OCI-LY3 (cell line): Measurements from ENCODE around the gene EAF1.

Experiments used
- H2AFZ ChIP-seq: fragments of 200-600, 300-600 bp; shearing (Covaris generic); 2 replicates; pipeline ENCODE4 v1.6.0; 2014; ENCODE audit warnings: antibody characterized with exemption, low read depth, low read length
- H3K27ac ChIP-seq: fragments of 200-600, 300-600 bp; sonication (generic); 2 replicates; pipeline ENCODE4 v1.5.1; 2014; ENCODE audit warnings: mild to moderate bottlenecking, low read length, moderate library complexity, mixed read lengths
- H3K27me3 ChIP-seq: fragments of 200-600, 300-600 bp; sonication (generic); 2 replicates; pipeline ENCODE4 v1.6.1; 2014; ENCODE audit warnings: low read depth, low read length, mixed read lengths
- H3K36me3 ChIP-seq: fragments of 200-600, 300-600 bp; sonication (generic); replicated peaks from 2 replicates; pipeline ENCODE3; 2014; ENCODE audit warnings: low read depth, low read length, mixed read lengths
- H3K4me1 ChIP-seq: fragments of 300-600, 200-600 bp; sonication (generic); 2 replicates; pipeline ENCODE4 v1.6.1; 2014; ENCODE audit warnings: low read length, mixed read lengths
- H3K4me2 ChIP-seq: fragments of 200-600, 300-600 bp; sonication (generic); 2 replicates; pipeline ENCODE4 v1.6.1; 2014; ENCODE audit warnings: low read length, mixed read lengths
- H3K4me3 ChIP-seq: fragments of 300-600, 200-600 bp; sonication (generic); 2 replicates; pipeline ENCODE4 v1.5.1; 2014; ENCODE audit warnings: antibody characterized with exemption, mild to moderate bottlenecking, low read length, moderate library complexity
- H3K79me2 ChIP-seq: fragments of 300-600, 200-600 bp; shearing (Covaris generic); 2 replicates; pipeline ENCODE4 v1.6.1; 2014; ENCODE audit warnings: mild to moderate bottlenecking, low read length, mixed read lengths
- H3K9ac ChIP-seq: fragments of 300-600, 200-600 bp; shearing (Covaris generic); 2 replicates; pipeline ENCODE4 v1.6.0; 2014; ENCODE audit warnings: mild to moderate bottlenecking, low read length, moderate library complexity
- H3K9me3 ChIP-seq: fragments of 200-600, 300-600 bp; shearing (Covaris generic); 2 replicates; pipeline ENCODE4 v1.6.1; 2014; ENCODE audit warnings: low read length, mixed read lengths; ENCODE audit not compliant: insufficient read depth
- H4K20me1 ChIP-seq: fragments of 200-600, 300-600 bp; sonication (generic); 2 replicates; pipeline ENCODE4 v1.6.1; 2016; ENCODE audit warnings: low read length, mixed read lengths; ENCODE audit not compliant: insufficient read depth
- EZH2phosphoT487 ChIP-seq: fragments of 200-600 bp; shearing (Covaris generic); IDR thresholded peaks from 2 replicates; pipeline ENCODE4 v1.6.1; 2018; ENCODE audit warnings: antibody characterized with exemption, mixed run types, low read depth
- TF ChIP-seq, protein P1 (sequence below): fragments of 200-600, 300-600 bp; sonication (generic); IDR thresholded peaks from 2 replicates; pipeline ENCODE4 v1.5.1; 2014; ENCODE audit warnings: antibody characterized with exemption, low read length, low read depth

The EAF1 gene

DNA sequence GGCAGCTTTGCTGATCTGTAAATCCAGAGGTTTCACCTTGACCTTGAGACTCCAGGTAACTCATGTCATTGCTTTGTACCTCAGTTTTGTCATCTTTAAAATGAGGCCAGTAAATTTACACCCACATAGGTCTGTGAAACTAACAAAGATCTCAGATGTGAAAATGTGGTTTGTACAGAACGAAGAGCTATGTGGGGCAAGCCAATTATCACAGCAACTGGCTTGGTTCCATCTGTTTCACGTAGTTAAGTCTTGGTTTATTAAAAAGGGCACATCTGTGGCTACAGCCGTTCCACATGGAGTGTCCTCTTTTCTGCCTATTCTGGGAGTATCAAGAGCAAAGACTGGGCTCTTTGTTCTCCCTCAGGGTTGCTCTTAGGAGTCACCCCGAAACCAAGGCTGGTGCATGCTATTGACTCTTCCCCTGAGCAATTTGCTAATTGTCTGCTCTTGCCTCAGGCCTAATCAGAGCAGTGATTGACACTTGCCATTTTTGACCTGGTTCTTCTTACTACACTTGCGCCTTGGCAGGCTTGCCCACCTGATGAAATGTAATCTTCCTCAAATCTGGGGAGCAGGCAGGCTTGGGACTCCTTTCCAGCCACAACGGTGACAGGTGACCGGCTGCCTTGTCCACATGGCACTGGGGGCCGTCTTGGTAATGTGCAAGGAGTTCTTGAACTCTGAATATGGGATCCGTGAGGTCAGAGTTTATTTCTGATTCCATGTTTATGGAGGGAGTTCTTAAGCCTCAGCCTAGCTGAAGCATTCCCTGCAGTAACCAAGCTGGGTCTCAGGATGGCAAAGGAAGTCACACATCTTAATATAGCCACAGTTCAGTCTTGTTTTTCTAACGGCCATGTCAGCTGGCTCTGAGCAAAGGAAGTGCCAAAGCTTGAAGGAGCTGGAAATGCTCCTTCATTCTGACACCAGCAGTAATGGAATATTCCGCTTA lies 40.1 kb downstream of the EAF1 start:
- Histone ChIP-seq H3K4me2 (no peak overlapping the region), H3K27me3 (peaks cover 20% of the 10 kb centered on the region)
- TF ChIP-seq EZH2phosphoT487, result no peak
- TF ChIP-seq, protein P1, sequence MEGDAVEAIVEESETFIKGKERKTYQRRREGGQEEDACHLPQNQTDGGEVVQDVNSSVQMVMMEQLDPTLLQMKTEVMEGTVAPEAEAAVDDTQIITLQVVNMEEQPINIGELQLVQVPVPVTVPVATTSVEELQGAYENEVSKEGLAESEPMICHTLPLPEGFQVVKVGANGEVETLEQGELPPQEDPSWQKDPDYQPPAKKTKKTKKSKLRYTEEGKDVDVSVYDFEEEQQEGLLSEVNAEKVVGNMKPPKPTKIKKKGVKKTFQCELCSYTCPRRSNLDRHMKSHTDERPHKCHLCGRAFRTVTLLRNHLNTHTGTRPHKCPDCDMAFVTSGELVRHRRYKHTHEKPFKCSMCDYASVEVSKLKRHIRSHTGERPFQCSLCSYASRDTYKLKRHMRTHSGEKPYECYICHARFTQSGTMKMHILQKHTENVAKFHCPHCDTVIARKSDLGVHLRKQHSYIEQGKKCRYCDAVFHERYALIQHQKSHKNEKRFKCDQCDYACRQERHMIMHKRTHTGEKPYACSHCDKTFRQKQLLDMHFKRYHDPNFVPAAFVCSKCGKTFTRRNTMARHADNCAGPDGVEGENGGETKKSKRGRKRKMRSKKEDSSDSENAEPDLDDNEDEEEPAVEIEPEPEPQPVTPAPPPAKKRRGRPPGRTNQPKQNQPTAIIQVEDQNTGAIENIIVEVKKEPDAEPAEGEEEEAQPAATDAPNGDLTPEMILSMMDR, result no peak

DNA sequence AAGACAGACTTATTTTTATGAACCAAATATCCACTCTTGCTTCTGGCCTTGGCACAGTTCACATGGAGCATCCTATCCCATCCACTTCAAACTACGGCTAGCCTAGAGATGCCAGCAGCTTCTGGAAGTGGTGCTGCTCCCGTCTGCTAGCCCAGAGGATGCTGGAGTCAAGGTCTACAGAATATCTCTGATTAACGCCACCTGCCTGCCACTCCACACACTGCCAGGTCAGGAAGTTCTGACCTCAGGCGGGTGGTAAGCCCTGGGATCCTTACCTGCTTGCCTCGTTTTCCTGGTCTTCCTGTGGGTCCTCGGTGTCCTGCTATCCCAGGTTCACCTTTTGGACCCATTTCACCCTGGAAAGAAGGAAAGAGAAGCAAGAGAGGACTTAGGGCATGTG lies 42.9 kb downstream of the EAF1 start:
- Histone ChIP-seq H2AFZ (0 out of 2 replicates have a peak overlapping the region, but pooled peaks have one; percentile 36), H3K27me3 (peaks cover 22% of the 10 kb centered on the region), H3K79me2 (no peaks in the 10 kb centered on the region), H3K4me3 (no peak overlapping the region), H3K9ac (no peak overlapping the region), H3K36me3 (no peaks in the 10 kb centered on the region), H3K4me1 (peaks cover 3% of the 10 kb centered on the region; the same call in 1 of the 2 replicates), H4K20me1 (no peaks in the 10 kb centered on the region), H3K9me3 (no peaks in the 10 kb centered on the region), H3K27ac (no peak overlapping the region), H3K4me2 (0 out of 2 replicates have a peak overlapping the region, but pooled peaks have one; percentile 8)
- TF ChIP-seq EZH2phosphoT487, result no peak
- TF ChIP-seq, protein P1, result peak; percentile 52

More for the DNA sequence above, 40.1 kb downstream of the EAF1 start:
- peaks cover 3% of the 10 kb centered on the region; the same call in 1 of the 2 replicates for H3K4me1 ChIP-seq
- no peak overlapping the region for H3K4me3 ChIP-seq
- no peaks in the 10 kb centered on the region for H4K20me1 ChIP-seq
- no peak overlapping the region for H2AFZ ChIP-seq
- H3K9me3 ChIP-seq, result no peaks in the 10 kb centered on the region
- H3K9ac ChIP-seq, result no peak overlapping the region
- H3K79me2 ChIP-seq, result no peaks in the 10 kb centered on the region
- H3K27ac ChIP-seq, result no peak overlapping the region
- no peaks in the 10 kb centered on the region for H3K36me3 ChIP-seq

DNA sequence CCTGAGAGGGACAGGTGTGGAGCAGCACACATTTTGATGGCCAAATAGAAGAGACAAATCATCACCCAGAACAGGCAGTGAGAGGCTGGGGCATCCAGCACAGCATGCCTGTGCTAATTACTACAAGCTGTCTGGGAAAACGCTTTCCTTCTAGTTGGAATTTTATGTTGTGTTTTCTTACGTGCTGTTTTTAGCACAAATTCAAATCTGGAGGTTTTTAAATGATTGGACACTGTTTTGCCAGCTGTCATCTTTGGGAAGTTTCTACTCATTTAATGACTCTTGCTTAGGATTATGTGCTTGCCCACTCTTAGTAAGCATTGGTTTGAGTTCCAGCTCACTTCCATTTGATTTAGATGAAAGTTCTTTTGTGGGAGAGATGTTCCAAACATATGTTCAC lies 43.5 kb downstream of the EAF1 start:
- TF ChIP-seq, protein P1, result no peak
- TF ChIP-seq EZH2phosphoT487, result no peak
- Histone ChIP-seq H3K9me3 (no peaks in the 10 kb centered on the region), H3K27me3 (peaks cover 22% of the 10 kb centered on the region), H3K27ac (no peak overlapping the region), H3K4me2 (no peak overlapping the region), H2AFZ (no peak overlapping the region), H3K79me2 (no peaks in the 10 kb centered on the region), H4K20me1 (no peaks in the 10 kb centered on the region), H3K9ac (no peak overlapping the region), H3K4me1 (peaks cover 3% of the 10 kb centered on the region; the same call in 1 of the 2 replicates), H3K4me3 (no peak overlapping the region), H3K36me3 (no peaks in the 10 kb centered on the region)

DNA sequence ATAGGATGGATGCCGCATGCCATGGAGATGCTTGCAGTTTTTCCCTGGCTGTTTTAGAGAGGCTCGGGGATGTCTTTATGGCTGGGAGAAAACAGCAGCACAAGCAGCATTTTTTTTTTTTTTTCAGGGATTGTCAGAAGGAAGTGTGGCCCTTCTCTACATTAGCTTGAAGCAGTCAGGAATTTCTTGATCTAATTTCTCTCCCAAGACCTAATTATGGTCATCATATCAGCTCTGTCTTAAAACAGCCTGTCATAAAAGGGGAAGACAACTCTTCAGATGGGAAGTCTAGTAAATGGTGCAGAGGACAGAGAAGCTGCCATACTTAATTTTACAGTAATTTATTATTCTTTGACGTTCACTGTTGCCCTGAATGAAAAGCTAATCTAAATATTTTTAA lies 44.5 kb downstream of the EAF1 start:
- H3K4me3 ChIP-seq, result no peak overlapping the region
- no peak overlapping the region for H3K27ac ChIP-seq
- H3K4me1 ChIP-seq, result peaks cover 3% of the 10 kb centered on the region; the same call in 1 of the 2 replicates
- H4K20me1 ChIP-seq, result no peaks in the 10 kb centered on the region
- peaks cover 22% of the 10 kb centered on the region for H3K27me3 ChIP-seq
- H3K4me2 ChIP-seq, result no peak overlapping the region
- H3K79me2 ChIP-seq, result no peaks in the 10 kb centered on the region
- no peak overlapping the region for H2AFZ ChIP-seq
- no peaks in the 10 kb centered on the region for H3K9me3 ChIP-seq
- TF ChIP-seq EZH2phosphoT487, result no peak
- TF ChIP-seq, protein P1, result no peak
- H3K36me3 ChIP-seq, result no peaks in the 10 kb centered on the region
- H3K9ac ChIP-seq, result no peak overlapping the region
